Stimulated activated CD4-positive, alpha-beta T cell treated with anti-CD3 and anti-CD28 coated beads, Interleukin-2, amount 100 ng/mL, for 48 hours (primary cell): ENCODE data around the gene STRN3.
"Not testable (repeated sequence)": the region's sequence is repeated elsewhere in the genome, so short reads cannot be mapped to it uniquely, and the experiment has no call there.

Source experiments
- DNase-seq, 2 donors: peaks; one replicate each; pipeline ENCODE4 v3.0.0-alpha.2; 2020

STRN3 gene

DNA sequence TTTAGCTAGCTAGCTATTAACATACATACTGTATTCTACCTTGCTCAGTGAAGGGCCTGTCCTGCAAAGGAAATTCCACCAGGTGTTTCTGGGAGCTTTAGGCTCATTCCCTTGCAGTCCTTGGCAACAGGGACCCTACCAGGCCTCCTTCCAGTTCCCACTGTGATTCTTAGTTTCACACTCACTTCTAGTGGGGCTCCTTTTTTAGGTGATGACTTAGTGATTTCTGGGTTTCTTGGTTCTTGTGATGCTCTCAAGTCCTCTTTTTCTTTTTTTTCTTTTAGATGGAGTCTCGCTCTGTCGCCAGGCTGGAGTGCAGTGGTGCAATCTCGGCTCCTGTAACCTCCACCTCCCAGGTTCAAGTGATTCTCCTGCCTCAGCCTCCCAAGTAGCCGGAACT lies 10.4 kb upstream of the STRN3 start:
- no peak for DNase-seq

DNA sequence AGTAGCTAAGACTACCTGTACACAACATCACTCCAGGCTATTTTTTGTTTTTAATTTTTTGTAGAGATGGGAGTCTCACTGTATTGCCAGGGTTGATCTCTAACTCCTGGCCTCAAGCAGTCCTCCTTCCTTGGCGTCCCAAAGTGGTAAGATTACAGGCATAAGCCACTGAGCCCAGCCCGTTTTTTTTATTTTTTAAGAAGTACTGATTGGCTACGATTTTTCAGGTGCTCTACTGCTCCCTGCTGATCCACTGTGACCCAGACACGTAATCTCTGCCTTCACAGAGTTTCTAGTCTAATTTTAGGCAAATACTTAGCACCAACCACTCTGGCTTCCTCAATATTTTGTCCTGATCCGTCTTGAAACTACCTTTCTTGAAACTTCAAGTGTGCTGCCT lies 4.3 kb upstream of the STRN3 start:
- DNase-seq: no peak

DNA sequence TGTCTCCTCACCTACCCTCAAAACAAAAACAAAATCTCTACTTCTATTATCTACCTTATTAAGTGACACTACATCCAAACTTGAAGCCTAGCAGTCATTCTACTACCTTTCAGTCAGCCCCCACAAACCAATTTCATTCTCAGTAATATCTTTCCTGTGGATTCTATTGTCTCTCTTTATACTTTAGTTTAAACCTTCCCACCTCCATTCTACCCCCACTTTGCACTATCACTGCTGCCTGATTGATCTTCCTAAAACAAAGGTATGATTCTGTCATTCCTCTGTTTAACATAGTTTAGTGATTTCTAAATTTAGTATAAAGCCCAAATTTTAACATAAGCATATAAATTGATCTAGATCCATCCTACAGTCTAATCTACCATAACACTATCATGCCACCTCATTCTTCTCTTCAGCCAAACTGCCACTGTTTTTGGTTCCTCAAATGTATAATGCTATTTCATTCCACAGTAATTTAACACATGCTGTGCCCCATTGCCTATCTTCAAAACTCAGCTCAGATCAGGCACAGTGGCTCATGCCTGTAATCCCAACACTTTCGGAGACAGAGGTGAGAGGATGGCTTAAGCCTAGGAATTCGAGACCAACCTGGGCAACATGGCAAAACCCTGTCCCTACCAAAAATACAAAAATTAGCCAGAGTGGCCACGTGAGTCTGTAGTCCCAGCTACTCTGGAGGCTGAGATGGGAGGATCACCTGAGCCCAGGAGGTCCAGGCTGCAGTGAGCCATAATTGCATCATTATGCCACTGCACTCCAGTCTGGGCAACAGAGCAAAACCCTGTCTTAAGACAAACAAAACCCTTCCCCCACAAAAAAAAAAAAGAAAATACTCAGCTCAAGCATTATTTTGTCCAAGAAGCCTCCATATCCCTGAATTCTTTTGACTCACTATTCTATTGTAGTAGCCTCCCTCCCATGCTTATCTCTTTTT lies 3.1 kb upstream of the STRN3 start:
- DNase-seq: no peak

DNA sequence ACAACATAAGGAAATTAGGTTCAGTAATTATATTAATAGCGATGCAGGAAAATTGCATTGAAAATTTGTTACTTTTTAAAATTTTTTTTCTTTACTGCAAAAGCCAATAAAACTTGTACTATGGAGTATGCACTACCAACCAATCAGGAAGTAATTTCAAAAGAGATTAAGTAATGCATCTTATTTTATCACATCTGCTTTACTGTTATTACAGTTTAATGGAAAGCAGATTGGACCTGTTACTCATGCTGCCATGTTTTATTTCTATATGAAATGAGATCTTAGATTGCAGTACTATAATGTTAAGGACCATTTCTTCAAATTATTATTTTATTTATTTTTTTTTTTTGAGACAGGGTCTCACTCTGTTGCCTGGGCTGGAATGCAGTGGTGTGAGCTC lies 1.7 kb upstream of the STRN3 start:
- no peak for DNase-seq

DNA sequence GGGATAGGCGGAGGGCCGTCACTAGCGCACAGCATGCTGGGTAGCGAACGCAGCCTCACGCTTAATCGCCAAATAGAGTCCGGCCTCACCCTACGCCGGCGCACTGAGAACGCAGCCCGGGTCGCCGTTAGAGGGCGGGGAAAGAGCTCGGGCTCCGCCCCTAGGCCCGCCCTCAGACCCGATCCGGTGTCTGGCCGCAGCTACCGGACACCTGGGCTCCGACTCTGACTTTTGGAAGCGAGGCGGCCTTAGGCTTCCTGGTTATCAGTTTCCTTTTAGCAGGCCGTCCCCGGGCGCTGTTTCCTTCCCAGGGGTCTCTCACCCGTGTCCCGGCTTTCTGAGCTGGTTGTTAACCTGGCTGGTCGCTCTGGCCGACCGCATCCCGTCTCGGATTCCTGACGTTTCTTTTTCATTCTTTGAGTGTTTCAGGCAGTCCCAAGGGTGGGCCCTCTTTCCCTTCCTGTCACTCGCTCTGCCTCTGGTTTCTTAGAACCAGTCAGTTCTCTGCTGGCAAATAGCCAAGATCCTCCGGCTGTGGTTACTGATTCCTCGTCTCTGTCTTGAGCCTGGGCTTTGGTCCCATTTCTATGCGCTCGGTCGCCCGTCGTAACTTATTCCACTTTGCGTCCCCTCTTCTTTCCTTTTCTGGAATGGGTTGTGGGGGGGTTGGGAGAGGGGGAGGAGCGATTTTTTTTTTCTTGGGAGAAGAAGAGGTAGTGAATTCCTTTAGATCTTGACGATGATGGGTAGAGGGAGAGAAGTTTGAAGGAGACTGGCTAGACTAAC lies 464 bp upstream of the STRN3 start:
- DNase-seq: peak; percentile 81 to 90

DNA sequence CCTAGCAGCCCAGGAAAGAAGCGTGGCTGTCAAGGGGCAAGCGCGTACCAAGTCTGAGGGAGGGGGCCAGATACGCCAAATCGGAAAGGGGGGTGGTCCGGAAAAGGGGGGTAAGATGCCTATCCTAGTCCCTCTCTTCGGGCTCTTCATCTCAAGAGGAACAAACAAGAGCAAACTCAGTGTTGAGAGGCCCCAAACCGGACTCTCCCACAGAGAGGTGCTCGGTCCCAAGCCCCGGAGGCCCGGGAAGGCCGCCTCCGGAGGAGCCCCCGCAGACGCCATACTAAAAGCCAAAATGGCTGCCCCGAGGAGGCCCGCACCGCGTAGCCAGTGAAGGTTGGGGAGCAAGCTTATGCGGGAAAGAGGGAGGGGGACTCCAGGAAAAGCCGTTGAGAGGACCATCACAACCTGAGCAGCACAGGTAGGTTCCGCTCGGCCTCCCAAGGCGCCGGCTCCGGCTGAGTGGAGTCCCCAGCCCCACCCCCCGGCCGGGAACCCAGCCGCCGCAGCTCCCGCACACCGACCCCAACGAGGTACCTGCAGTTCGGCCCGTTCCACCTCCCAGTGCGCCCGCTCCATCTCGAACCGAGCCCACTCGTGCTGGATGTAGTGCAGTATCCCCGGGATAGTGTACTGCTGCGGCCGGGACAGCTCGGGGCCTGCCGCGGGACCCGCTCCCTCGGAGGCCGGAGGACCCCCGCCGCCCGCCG lies 657 bp downstream of the STRN3 start, which contains the start of gene AP4S1:
AP4S1 (plus strand) TSS at position 283 of the 710 bp plus-strand sequence. CDS start 40,548 bp downstream, outside the sequence.
- DNase-seq: peak; percentile 40 to 47

DNA sequence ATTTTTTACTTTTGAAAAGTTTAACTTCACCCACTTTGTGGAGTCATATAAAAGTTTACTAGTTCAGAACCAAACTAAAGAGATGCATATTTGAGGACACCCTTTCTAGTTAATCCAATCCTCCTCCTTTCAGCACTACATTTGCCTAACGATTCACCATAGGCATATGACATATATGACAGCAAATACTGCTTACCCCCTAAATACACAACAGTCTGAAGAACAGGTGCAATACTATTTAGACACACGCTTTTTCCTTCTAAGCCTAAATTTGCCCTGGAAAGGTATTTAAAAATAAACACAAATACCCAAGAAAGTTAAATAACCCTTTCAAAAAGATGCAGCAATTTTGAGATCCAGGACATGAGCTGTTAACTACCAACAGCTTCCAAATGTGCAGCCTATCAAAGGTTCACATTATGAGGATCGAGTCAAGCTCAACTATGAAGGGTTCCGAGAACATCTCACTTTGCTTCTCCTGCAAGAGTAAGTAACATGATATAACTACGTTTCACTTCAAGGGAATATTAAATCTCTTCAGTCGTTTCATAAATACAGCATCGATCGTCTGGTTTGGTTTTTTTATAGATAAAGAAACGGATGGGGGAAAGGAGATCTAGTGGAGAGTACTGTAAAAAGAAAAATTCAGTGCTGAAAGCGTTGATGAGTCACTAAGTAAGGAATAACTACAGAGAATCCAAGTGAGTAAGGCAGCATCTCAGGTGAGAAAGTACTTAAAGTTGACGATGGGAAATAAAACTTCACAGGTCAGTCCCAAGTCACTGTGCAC lies 1.4 kb downstream of the STRN3 start:
- no peak for DNase-seq

DNA sequence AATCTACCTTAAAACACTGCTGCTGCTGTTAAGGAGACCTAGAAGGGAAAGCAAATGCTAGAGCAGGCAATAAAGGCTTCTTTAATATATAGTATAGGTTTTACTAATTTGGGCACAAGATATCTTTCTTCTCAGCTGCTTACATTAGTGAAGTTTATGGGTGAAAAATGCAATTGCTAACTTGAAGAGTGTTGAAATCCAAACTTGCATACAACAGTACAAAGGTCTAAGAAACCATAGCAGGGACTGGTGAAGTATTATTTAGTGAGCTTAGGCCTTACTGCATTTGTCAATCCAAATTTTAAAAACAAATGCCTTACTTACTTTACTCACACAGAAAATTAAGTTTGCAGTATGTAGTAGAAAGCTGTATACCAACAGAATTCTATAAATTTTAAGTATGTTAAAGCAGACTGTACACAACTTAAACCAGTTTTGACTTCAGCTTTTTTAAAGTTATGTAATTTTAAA lies 2.1 kb downstream of the STRN3 start:
- DNase-seq: no peak

DNA sequence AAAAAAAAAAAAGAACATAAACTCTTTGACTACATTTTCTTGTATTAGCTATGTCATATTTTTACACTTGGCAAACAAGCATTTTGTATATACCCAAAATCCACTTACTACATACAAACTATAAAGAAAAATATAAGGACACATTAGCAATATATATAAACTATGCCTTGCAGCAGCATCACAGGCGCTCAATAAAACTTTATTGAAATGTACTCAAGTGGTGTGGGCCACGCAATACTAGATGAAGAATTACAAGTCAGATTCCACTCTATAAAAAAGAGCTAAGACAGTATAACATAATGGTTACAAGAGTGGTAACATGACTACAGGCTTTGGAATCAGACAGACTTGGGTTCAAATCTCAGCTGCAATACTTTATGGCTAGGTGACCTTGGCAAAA lies 3.8 kb downstream of the STRN3 start:
- DNase-seq: no peak

DNA sequence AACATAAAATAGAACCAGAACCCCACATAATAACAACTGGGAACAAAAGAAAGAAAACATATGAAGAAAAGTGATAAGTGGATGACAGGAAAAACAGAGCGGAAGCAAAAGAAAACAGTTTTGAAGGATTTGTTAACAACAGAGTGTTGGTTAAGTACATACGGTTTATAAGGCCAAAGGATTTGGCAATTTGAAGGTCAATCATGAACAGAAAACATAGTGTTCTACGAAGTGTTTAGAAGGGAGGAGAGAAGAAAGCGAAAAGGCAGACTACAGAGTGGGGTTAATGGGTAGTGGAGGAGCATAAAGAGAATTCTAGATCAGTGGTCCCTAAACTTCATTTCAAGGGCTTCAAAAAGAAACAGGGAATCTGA lies 4.6 kb downstream of the STRN3 start:
- no peak for DNase-seq

DNA sequence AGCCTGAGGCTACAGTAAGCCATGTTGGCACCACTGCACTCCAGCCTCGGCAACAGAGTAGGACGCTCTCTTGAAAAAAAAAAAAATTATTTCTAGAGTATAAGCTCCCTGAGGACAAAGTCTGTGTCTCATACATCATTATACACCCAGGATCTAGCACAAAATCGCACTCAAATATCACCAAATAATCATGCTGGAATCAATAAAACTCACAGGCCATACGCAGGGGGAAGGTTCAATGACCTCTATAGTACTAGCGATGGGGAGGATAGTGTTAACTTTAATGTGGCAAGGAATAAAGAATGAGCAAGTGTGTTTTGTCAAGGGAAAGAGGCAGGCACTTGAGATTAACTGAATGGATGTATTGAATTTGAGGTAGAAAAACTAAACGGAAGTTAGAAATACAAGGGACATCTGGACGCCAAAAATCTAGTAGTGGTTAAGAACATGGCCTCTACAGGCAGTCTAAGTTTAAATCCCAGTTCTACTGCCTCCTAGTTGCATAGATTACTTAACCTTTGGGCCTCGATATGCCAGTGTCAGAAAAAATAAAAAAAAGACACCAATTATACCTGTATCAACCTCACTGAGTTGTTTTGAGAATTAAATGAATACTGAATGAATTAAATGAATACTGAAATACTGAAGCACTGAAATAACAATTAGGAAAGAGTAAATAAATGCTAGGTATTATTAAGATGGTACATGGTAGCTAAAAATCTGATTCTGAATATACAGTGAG lies 5.2 kb downstream of the STRN3 start:
- no peak for DNase-seq

DNA sequence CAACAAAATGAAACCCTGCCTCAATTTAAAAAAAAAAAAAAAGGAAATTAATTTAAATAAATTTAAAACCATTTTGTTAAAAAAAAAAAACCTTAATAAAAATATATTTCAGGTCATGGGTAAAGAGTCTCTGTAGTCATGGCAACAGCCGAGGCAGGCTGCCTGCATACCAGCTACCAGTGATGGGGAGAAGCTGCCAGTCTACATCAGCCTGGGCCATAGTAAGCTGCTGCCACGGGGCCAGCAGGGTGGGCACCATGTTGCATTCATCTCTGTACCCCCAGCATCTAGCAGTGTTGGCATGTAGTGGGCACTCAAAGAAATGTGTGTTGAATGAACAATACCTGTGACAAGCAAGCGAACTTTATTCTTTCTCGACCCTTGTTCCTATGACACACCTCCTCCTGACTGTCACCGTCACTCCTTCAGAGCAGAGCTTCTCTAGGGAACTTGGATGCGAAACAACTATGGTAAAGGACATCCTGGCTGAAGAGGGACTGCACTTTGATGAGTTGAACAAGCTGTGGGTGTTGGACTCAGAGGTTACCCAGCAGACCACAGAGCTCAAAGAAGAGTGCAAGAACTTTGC lies 8.0 kb downstream of the STRN3 start:
- DNase-seq: no peak

DNA sequence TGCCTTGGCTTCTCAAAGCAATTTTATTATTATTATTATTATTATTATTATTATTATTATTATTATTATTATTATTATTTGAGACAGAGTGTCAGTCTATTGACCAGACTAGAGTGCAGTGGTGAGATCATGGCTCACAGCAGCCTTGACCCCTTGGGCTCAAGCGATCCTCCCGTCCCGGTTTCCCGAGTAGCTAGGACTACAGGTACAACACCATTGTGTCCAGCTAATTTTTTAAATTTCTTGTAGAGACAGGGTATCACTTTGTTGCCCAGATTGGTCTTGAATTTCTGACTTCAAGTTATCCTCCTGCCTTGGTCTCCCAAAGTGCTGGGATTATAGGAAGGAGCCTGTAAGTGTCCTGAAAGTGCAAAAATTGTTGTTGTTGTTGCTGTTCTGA lies 12.3 kb downstream of the STRN3 start:
- no peak for DNase-seq

DNA sequence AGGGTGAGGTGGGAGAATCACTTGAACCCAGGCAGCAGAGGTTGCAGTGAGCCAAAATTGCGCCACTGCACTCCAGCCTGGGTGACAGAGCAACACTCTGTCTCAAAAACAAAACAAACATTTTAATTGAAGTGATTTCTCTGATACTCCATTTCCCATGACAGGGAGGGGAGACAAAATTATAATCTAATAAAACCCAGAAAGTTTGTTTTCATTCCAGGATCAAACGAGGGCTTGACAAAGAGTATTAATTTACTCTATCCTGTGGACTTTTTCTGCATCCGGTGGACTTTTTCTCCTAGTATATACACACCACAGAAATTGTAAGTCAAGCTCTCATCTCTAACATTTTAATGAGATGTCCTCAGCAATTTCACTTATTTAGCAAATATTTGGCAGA lies 15.2 kb downstream of the STRN3 start:
- DNase-seq: no peak

DNA sequence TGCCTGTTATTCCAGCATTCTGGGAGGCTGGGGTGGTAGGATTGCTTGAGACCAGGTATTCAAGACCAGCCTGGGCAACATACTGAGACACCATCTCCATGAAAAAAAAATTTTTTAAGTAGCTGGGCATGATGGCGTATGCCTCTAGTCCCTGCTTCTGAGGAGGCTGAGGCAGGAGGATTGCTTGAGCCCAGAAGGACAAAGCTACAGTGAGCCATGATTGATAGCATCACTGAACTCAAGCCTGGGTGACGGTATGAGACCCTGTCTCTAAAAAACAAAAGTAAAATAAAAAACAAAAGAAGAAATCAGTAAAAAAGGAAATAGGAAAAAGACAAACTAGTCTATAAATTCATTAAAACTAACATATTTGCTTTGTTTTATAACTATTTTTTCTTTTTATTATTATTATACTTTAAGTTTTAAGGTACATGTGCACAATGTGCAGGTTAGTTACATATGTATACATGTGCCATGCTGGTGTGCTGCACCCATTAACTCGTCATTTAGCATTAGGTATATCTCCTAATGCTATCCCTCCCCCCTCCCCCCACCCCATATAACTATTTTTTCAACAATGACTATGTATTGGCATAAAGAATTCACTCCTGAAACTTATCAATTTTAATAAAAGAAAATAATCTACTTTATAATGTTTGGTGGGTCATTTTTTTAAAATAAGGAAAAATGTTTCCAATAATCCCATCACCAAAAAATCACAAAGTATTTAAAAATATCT lies 16.2 kb downstream of the STRN3 start:
- DNase-seq: no peak

DNA sequence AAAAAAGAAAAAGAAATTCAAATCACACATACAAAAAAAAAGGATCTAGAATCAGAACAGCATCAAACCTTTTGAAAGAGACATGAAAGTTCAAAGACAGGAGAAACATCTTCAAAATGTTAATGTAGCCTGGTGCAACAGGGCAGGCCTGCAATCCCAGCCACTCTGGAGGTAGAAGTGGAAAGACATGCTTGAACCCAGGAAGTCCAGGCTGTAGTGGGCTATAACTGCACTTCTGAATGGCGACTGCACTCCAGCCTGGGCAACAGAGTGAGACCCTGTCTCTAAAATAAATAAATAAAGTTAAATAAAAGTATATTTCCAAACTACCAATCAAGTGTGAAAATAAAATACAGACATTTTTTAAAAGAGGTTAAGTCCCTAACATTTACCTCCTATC lies 19.5 kb downstream of the STRN3 start:
- no peak for DNase-seq

DNA sequence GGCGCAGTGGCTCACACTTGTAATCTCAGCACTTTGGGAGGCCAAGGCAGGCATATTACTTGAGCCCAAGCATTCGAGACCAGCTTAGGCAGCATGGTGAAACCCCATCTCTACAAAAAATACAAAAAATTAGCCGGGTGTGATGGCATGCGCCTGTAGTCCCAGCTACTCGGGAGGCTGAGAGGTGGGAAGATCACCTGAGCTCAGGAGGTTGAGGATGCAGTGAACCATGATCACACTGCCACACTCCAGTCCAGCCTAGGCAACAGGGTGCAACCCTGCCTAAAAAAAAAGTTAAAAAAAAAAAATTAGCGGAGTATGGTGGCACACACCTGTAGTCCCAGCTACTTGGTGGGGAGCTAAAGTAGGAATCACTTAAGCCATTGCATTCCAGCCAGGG lies 22.2 kb downstream of the STRN3 start:
- DNase-seq: not testable (repeated sequence)

DNA sequence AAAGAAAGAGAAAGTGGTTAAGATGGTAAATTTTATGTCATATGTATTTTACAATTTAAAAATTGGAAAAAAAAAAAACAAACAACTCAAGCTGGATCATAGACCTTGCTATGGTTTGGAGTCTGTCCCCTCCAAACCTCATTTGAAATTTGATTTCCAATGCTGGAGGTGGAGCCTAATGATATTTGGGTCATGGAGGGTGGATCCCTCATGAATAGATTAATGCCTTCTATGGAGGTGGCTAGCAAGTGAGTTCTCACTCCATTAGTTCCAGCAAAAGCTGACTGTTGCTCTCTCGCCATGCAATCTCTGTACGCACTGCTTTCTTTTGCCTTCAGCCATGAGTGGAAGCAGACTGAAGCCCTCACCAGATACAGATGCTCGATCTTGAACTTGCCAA lies 22.9 kb downstream of the STRN3 start:
- no peak for DNase-seq

DNA sequence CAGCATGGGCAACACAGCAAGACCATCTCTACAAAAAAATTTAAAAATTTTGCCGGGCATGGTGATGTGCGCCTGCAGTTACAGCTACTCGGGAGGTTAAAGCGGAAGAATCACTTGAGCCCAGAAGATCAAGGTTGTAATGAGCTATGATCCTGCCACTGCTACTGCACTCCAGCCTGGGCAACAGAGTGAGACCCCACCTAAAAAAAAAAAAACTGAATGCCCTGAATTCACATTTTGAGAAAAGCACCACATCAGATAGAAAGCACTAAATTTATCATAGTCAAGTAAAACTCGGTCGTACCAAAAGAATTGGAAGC lies 24.9 kb downstream of the STRN3 start:
- DNase-seq: no peak

DNA sequence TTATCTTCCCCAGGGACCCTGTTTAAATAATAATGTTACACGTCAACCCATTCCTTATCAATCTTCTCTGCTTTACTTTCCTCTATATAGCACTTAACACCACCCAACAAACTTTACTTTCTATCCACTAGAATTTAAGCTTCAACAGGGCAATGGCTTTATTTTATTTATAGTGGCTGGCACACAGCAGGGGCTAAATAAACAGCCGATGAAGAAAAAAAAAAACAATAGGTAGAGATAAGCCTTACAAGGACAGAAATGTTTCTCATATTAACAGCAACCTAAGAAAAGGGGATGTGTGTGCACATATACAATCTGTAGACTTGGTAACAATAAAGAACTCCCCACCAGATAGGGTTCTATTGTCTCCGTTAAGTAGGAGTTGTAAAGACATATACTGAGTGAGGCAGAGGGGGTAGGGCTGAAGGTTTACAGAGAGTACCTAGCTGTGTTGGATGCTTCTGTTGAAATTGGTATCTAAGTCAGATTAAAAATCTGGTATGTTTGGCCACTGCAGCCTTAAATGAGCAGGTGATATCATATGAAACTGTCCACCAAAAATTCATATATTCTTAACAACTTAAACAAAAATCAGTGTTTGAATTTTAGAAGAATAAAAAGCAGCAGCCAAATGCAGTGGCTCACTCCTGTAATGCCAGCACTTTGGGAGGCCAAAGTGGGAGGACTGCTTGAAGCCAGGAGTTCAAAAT lies 25.4 kb downstream of the STRN3 start:
- no peak for DNase-seq
